ENCODE results near the gene SNX9.

DNA sequence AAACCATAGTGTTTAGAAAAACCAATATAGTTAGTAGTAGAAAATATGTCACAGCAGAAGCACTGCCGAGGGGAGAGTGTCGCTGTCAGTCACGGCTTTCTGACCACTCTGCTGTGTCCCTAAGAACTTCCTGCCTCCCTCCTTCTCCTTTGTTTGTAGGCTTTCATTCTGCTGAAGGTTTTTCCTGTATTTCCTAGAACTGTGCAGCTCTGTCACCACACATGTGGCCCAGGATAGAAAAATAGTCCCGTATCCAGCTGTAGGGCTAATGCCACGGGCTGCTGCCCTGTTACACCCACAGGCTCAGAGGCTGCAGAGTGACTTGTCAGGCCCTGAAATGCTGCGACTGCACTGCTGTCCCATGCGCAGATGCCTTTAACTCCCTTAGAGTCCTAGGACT, 106.0 kb downstream of the SNX9 start:
- TF ChIP-seq CTCF (IDR thresholded peaks at IDR 0.05) (no peak), EZH2 (IDR thresholded peaks at IDR 0.05; ENCODE audit: borderline replicate concordance, insufficient read depth, low read depth, low read length, poor library complexity, severe bottlenecking) (no peak)

All from B cell (primary cell).